HT-29 (cell line): Measurements from ENCODE around the gene CST7. TPM values are rescaled to one million over a fixed set of nuclear protein-coding genes. Genes with fewer than 3 reads are reported as not detected.

ENCODE experiments used
- DNase-seq: peaks from one replicate; pipeline ENCODE4 v3.0.0-alpha.2; 2015; ENCODE audit warnings: low spot score
- total RNA-seq: library from RNA; depleted of rRNA; stranded (reverse); fragments of >200 nt; shearing (Covaris generic); gene quantifications from 2 replicates; pipeline ENCODE4 v1.2.3, GENCODE V29; 2014

The CST7 gene
- total RNA-seq, 1 experiment from 2014 or later, result not detected

DNA sequence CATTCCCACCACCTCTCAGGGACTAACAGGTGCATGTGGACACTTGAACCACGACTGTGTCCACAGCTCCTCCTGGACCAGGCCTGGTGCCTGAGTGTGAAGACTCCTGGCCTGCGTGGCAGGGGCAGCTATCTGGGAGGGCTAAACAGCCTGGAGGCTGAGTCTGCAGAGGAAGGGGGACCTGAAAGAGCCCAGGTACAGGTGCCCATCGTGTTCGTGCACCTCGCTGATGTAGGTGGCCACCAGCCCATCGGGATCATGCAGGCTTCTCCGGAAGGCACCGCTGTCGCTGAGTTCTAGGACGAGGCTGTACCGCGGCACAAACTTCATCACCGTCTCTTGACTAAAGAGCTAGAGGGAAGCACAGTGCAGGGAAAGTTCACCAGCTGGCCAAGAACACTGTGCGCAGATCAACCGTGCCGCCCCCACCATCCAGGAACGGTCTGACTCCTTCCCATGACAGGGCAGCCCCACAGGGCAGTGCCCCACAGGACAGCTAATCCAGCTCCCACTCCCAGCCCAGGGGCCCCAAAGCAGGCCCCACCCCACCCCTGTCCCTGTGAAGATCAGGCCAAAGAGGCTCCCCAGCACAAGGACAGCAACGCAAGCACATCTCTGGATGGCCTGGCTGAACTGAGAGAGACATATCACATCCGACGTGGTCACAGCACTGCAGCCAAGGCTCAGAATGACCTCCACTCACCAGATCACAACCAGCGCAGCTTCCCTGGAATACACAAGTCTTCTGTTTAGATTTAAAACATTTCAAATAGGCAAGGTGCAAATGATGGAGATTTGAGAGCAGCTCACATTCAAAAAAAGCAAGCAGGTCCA, 14.8 kb downstream of the CST7 start:
- no peak for DNase-seq

- no peak for DNase-seq
Measured at GRCh38 chr20:24964506-24964840, 15.4 kb downstream of the CST7 start.

GRCh38 chr20:24965065-24965919, 16.2 kb downstream of the CST7 start:
- no peak for DNase-seq

DNA sequence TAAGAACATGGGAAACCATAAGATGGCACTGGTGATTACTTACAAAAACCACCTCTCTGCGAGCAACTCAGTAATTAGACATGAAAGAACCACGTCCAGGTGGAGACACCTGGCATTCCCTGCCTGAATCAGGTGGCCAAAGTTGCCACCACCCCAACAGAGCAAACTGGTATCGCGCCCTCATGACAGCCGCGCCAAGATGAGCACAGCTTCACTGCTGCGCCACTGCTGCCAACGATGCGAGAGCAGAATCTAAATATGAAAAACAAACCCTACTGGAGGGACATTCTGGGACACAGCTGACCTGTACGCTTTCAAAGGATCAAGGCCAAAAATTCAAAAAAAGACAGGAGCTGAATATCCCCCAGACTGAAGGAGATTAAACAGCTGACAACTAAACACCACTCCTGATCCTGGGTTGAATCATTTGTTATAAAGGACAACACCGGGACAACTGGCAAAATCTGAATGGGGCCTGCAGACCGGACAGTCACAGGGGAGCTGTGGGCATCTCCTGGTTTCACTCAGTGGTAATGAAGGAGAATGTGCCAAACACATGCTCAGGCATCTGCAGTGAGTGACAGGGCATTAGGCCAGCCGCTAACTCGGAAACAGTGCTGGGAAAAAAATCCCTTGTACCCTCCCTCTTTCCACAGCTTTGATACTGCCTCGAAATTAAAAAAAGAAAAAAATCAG, 17.4 kb downstream of the CST7 start:
- DNase-seq, result no peak

DNA sequence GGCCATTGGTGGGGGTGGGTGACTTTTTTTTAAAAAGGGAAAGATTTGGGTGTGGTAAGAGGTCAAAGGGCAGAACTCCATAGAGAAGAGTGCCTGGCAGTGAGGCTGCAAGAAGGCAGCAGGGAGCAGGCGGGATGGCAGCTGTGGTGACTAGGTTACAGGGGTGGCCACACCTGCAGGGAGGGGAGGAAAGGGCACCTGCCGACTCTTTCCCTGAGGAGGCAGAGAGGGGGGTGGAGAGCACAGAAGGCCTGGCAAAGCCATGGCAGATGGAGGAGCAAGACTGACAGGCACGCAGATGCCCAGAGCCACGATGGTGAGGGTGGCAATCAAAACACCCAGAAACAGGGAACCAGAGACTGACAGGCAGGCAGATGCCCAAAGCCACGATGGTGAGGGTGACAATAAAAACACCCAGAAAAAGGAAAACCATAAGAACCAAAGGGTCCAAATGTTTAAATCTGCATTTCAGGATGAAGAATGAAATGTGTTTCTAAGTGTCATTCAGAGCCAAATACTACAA, 19.3 kb downstream of the CST7 start:
- DNase-seq, result no peak

- no peak for DNase-seq
Measured at GRCh38 chr20:24969186-24970029, 20.3 kb downstream of the CST7 start.

DNA sequence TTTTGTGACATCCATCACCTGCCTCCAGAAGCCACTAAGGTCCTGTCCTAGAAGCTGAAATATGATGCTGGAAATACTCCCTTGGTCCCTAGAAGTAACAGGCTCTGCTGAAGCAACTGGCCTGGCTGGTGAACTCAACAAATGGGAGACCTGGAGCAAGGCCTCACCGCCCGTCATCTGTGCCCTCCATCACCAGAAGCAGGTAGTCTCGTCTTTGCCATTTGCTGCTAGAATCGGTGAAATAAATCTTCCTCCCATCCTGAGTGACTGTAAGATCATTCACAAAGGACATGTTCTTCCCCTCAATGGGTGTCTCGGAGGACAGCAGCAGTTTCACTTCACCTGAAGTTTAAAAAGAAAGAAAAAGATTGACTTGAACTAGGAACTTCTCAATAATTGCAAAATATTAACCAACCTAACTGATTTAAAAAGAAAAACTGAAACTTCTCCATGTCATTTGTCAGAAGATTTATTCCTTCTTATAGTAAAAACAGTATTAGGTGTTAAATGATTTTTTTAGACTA, 21.0 kb downstream of the CST7 start:
- DNase-seq, result no peak

GRCh38 chr20:24970754-24971153, 21.7 kb downstream of the CST7 start:
- no peak for DNase-seq

- no peak for DNase-seq
Measured at GRCh38 chr20:24971376-24972101, 22.5 kb downstream of the CST7 start.

DNA sequence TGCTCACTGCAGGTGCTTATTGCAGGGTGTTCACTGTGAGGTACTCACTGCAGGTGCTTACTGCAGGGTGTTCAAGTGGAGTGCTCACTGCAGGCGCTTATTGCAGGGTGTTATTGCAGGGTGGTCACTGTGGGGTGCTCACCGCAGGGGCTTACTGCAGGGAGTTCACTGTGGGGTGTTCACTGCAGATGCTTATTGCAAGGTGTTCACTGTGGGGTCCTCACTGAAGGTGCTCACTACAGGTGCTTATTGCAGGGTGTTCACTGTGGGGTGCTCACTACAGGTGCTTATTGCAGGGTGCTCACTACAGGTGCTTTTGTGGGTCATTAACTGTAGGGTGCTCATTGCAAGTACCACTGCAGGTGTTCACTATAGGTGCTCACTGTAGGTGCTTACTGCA, 23.3 kb downstream of the CST7 start:
- no peak for DNase-seq

GRCh38 chr20:24977336-24977735, 28.3 kb downstream of the CST7 start:
- no peak for DNase-seq

DNA sequence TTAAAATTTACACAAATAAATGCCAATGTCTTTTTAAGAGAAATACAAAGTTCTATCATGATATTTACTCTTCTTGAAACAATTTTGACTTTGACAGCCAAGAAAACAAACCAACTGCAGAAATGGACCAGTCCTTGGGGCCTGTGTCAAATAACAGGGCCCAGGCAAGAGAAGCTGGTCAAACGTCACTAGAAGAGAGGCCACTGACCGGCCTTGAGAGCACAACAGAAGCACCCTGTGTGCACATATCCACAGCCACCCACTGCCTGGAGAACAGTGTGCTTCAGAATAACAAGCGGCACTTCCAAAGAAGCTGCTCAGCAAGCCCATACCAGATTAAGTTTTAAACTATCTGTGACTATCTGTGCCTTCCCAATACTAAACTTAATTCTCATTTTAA, 28.7 kb downstream of the CST7 start:
- DNase-seq, result no peak

DNA sequence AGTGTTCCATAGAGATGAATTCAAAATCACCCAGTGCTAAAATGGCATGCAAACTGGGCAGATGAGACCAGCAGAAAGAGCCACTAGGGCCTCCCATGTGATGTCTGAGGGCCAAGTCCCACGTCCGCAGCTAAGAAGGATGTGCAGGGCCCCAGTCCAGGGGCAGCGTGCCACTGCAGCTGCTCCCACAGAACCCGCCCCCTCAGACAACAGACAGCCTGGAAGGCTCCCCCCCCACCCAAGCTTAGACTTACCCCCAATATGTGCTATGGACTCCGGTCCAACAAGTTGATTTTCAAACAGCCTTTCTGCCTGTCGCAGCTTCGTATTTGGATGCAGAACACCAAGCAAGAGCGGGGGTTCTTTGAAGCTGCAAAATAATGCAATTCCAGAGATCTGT, 29.4 kb downstream of the CST7 start:
- no peak for DNase-seq

DNA sequence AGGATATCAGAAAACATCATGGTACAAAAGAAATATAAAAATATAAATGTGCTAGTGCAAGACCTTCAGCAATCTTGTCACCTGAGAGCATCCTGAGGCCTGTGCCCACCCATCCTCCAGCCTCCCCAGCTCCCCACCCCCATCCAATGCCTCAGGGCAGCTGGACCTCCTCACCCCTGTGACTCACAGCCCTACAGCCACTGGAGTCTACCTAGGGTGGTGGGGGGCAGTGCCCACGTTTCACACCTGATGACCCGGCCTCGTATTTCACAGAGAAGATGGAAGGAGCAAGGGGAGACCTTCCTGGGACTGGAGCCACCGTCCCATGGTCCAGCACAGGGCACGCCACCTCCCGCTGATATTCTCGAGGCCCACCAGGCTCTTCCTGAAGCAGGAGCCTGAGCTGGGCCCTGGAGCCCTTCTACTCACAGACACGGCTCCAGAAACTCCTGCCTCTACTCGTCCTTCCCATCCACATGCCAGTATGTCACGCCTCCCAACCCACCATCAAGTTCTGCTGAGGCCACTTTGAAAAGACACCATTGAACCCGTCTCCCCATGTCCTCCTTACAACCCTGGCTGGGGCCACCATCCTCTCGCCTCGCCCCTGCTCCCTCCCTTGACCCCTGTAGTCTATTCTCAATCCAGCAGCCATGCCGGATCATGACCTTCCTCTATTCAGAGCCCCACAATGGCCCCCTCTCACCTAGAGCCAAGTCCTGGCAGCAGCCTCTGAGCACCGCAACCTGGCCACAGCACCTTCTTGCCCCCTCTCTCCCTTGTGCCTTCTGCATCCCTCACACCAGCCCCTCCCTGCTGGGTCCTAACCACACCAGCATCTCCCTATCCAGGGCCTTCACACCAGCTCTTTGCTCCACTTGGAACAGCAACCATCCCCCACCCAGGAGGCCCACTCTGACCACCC, 30.2 kb downstream of the CST7 start:
- no peak for DNase-seq

GRCh38 chr20:24980291-24981053, 31.4 kb downstream of the CST7 start:
- DNase-seq, result no peak

DNA sequence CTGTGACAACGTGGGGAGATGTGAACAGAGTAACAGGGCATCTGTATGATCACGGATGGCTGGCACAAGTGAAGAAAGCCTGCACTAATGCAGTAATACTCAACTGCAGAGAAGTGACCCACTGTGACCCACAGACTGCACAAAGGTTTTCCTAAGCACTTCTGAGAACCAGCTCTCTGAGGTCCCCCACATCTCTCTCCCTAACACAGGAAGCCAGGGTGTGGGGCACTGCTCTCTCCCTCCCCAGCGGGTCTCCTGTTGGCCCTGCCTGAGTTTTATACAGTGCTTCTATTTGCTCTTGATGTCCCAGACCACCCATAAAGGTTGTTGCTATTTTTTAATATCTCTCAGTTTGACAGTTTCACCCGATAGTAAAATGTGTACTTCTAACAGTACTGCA, 32.2 kb downstream of the CST7 start:
- DNase-seq, result no peak

DNA sequence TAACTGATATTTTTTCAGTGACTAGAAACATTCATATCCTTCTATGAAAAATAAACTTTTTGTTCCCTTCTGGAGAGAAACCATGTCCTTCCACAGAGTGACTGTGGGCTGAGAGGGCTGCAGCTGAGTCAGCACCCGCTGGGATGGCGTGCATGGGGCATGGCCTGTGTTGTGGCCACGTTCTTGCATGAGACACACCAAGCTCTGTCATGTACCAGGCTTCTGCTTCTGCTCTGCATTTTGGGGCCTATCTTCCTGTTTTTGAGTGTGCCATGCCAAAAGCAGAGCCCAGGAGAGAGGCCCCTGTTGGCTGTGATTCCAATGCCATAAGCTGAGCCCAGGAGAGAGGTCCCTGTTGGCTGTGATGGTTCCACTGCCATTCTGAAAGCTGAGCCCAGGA, 32.7 kb downstream of the CST7 start:
- no peak for DNase-seq

DNA sequence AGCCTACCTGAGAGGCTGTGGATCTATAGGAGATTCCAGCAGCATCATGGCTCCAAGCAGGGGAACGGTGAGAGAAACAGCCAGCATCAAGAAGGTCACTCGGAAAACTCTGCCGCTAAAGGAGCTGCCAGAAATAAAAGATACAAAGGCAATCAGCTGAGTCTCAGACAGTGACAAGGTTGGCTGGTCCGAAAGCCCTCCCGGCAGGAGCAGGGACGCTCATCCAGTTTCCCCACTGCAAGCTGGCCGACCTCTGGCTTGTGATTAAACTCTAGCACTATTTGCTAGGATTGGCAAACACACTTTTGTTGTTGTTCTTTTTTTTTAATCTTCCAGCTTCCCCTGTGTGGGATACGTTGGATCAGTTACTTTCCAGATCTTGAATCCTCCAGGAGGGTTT, 34.8 kb downstream of the CST7 start:
- no peak for DNase-seq
